GM20431 (cell line): ENCODE data around the gene COG3.

Experiments used
- in situ Hi-C: fragments of 300-500 bp; cut with MseI, MboI; formaldehyde crosslinking; loops from one replicate; pipeline ENCODE4 v1.15.0; 2020; ENCODE audit warnings: low sequenced_read_pairs; ENCODE audit not compliant: unreplicated experiment

COG3 gene

DNA sequence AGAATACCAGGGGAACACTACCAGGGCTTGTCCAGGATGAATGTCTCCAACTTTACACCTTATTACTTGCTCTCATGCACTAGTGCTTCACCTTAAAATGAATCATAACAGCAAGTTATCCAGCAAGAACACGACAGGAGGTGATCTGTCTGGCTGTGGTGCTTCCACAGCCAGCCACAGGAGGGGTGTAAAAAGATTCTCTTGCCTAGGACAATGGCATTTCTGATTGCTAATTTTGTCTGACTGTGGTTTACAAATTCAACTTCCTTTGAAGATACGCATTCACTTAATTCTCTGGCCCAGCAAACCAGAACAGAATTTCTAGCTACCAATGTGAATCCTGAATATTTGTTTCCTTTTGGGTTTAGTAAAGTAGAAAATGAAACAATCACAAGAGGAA is 23.1 kb upstream of the COG3 start:
- in situ Hi-C loops: no loop called here

DNA sequence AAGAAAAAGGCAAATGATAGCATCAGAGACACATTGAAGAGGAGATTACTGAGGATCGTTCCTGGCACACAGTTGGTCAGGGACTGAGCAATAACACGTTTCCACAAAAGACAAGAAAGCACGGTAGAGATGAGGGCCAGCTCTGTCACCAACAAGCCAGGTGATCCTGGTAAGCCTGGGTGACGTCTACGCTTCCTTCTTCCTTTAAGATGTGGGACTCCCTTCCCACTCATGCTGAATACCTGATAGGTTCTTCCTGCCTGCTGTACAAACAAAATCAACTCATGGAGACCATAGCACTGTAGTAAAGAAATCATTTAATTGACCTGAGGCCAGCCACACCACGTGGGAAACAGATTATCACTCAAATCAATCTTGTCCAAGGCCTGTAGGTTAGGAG is 19.7 kb upstream of the COG3 start:
- in situ Hi-C loops: no loop called here

DNA sequence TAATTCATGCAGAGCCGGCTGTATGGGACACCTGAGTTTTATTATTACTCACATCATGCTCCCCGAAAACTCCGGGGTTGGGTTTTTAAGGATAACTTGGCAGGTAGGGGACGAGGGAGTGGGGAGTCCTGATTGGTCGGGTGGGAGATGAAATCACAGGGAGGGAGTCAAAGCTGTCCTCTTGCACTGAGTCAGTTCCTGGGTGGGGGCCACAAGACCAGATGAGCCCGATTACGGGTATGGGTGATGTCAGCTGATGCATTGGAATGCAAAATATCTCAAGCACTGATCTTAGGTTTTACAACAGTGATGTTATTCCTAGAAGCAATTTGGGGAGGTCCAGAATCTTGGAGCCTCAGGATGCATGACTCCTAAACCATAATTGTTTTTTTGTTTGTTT is 18.6 kb upstream of the COG3 start:
- in situ Hi-C loops: no loop called here

DNA sequence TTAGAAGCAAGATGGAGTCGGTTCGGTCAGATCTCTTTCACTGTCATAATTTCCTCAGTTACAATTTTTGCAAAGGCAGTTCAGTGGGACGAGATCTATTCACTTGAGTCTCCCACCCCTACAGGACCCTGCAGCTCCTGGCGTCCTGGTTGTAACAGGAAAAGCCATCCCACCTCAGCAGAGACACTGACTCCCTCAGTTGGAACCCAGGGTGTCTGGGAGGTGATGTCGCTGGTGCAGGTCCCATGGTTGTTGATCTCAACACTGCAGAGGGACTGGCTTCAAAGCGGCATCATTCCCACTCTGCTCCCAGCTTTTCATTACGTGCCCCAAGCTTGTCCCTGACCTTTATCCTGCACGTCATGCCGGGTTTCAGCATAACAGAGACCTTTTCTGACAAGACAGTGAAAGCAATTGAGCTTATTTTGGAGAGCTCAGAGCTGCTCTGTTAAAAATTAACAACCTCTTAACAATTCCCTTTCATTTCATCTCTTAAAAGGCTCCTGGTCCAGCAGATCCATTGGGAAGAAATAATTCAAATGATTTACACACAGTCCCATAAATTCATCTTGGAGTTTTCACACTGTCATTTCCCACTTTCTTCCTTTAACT is 17.6 kb upstream of the COG3 start:
- in situ Hi-C loops: no loop called here

DNA sequence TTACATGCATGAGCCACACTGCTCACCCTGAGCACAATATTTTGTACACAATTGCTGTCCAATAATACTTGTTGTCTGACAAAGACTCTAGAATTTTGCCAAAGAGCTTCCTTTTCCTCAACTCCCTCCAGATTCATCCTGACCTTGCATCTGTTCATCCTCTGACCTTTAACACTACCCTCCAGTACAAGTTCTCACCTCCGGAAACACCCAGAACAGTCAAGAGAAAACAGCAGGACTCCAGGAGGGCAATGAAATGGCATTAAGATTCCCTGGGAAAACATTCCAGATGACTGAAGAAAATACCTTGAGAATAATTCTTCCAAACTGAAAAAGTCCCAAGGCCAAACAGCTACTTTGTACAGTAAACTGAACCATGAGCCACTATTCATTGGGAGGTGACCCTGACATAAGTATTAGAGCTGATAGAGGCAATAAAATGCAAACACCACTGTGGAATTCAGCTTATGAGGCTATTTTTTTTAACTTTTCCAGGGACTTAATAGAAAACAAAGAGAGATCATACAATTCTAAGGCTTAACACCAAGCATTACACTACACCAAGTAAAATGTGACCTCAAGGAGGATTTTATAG is 15.7 kb upstream of the COG3 start:
- in situ Hi-C loops: no loop called here

DNA sequence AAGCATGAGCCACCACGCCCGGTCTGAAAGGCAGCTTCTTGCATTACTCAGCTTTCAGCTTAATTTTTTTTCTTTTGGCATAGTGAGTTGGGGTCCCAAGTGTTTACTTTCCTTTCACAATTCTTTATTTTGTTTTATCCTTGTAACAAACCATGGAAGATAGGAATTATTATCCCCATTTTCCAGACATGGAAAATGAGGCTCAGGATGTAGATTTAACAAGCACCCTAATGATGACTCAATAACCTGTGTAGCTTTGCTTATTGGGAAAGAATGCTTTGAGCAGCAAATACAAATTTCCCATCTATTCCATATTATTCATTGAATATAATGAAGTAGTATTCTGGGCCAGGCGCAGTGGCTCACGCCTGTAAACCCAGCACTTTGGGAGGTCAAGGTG is 13.5 kb upstream of the COG3 start:
- in situ Hi-C loops: no loop called here

DNA sequence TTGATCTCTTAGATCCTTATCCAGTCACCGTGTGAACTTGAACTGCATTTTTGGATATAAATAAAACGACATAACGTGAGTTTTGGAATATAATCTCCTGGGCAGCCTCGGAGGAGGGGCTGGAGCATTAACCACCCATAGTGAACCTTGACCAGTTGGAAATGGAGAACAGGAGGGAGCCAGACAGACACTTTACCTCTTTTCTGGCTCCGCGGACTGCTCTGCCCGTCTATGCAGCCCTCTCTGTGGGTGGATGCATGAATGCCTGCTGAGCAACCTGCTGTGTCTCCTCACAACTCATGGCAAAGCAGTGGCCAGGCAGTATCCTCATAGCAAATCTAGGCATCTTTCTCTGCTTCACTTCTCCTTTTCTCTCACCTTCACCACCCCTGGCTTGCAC is 10.5 kb upstream of the COG3 start:
- in situ Hi-C loops: no loop called here

DNA sequence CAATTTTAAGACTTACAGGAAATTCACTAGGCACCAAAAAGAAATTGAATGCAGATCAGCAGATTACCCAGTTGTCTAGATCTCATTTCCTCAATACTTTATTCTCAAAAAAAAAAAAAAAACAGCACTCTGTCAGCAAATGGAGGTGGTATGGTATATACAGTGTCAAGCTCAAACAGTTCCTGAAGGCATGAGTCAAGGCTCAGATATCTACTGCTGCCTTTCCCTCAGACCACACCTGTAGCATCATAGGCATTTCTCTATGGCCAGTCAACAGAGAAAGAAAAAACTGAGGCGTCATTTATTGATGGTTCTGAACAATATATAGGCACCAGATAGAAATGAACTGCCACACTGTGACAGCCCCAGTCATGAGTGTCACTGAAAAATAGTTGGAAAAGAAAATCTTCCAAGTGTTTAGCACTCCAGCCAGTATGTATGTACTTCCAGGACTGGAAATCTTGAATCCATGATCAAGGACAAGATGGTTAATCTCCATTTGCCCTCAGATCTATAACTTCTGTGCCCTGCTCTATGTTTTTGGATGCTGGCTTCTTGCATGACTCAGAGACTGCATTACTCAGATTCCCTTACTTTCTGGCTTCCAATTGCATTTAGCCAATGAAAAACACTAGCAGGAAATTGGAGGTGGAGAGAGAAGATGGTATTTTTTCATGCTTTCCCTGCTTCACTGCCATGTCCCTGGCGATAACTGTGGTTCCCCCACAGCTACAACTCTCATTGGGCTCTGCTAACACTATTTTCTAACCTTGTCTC is 8.4 kb upstream of the COG3 start:
- in situ Hi-C loops: no loop called here

DNA sequence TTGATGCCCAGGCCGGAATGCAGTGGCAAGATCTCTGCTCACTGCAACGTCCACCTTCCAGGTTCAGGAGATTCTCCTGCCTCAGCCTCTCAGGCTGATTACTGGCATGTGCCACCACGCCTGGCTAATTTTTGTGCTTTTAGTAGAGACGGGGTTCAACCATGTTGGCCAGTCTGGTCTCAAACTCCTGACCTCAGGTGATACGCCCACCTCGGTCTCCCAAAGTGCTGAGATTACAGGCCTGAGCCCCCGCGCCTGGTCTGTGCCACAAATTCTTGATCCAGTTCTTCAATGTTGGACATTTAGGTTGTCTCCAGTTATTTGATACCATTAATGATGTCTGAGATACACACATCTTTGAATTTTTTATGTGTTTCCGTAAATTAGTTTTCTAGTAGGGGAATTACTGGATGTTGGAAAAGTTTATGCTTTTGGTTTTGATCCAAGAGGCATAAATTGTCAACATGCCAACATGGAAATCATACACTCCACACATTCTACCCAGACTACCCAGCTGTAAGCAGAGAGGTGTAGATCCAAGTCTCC is 525 bp upstream of the COG3 start:
- in situ Hi-C loops: no loop called here

DNA sequence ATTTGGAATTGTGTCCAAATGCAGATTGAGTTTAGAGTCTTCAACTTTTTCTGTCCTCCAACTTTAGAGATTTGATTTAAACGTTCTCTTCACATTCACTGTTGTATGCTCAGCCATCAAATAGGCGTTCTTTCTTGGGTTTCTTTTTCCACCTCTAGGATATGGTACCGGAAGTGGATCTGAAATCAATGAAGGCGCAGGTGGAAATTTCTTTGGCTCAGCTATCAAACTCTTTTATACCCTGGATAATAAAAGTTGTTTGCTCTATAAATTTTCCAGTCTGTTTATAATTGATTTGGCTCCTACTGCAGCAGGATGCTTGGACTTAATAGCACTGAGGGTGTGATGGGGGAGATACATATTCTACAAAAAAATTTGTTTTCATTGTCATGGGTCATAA is 1.6 kb downstream of the COG3 start:
- in situ Hi-C loops: no loop called here

DNA sequence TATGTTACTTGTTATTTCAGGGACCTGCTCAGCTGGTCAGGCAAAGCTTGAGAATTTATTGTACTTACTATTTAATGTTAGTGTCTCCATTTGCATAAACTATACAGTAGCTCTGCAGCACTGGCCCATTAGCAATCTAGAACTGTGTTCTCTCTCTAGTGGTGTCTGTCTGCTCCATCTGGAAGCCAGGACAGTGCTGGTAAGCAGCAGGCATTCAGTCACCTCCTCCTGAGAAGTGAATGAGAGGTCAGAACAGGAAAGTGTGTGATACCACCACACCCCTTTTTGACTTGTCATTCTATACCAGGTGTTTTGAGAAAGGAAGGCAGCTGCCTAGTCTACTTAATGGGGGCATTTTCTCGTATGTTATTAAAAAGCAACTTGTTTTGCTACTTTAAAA is 3.9 kb downstream of the COG3 start:
- in situ Hi-C loops: no loop called here

DNA sequence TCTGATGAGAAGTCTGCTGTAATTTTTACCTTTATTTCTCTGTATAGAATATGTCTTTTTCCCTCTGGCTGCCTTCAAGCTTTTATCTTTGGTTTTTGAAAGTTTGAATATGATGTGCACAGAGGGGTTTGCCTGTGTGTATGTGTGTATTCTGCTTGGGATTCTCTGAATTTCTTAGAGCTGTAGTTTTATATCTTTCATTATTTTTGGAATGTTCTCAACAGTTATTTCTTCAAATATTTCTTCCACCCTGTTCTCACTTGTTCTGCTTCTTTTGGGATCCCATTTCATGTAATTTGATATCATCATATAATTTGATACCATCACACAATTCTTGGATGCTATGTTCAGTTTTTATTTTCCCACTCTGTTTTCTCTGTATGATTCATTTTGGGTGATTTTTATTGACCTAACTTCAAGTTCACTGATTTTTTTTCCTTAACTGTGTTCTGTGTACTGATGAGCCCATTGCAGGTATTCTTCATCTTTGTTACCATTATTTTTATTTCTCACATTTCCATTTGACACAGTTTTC is 7.5 kb downstream of the COG3 start:
- in situ Hi-C loops: no loop called here

DNA sequence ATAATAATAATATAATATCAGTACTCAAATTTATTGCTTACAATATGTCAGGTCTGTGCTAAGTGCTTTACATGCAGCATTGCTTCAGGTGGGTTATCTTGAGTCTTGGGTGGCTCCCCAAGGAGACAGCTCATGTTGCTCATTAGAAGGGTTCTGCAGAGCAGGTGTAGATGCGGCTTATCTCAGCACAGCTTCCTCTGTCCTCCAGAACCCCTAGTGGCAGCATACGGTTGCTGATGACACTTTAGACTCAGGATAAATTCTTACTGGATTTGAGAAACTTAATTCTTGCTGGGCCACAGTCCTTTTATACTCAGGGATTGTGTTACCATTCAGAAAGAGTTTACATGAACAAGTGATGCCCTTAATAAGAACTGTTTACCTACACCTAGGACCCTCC is 8.9 kb downstream of the COG3 start:
- in situ Hi-C loops: no loop called here

DNA sequence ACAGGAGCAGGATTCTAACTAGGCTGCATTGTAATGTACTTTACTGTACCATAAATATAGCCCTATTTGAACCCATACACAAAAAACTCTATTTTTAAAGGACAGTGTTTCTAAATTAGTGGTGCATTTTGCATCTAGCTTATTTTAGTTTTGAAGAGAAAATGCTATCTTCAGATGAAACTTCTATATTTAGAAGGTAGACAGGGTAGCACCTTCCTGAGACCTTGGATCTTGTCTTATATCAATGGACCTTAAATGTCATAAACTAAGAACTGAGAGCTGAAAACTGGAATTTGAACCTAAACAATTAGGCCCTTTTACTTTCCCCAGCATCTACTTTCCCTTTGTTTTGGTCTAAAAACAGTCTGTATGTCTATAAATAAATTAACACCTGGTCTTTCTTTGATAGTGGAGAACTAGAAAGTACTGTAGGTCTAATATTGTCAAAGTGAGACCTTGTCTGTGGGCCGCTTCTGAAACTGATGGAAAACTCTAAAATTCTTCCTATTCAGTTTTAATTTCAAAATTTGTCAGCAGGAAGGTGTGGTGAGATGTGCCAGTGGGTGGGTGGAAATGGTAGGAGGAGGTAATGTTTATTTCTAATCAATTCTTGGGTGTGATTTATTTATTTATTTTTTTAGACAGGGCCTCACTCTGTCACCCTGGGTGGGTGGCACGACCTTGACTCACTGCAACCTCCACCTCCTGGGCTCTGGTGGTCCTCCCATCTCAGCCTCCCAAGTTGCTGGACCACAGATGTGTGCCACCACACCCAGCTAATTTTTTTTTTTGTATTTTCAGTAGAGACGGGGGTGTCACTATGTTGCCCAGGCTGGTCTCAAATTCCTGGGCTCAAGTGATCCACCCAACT is 10.1 kb downstream of the COG3 start:
- in situ Hi-C loops: no loop called here

DNA sequence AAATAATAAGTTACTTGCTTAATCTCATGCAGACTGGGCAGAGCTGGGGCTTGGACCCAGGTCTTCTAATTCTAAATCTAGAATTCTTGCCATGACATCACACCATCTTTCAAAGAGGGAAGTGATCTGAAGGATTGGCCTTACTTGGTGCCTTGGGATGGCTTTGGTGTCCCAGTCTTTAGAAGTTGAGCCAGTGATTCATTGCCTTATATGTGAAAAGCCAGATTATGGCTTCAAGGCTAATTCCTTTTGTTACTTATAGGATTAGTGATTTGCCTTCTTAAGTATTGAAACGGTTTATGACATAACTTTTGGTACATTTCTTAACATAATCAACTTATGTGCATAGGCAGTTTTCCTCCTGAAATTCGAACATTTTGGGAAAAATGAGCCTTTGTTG is 14.9 kb downstream of the COG3 start:
- in situ Hi-C loops: no loop called here

DNA sequence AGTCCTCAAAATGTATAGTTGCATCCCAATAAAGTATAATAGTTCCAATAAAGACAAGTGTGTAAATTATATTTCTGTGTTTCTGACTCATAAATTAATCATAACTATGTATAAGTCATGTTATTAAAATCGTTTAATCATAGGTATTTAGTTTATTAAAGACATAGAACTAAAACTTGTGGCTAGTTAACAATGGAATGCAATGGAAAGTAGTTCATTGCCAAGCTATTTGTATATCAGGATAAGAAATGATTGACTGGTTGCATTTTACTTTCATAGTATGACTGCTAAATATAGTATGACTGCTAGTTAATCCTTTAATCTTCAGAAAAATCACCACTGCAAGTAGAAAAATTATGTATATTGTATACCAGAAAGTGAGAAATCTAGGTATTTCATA is 16.9 kb downstream of the COG3 start:
- in situ Hi-C loops: no loop called here

DNA sequence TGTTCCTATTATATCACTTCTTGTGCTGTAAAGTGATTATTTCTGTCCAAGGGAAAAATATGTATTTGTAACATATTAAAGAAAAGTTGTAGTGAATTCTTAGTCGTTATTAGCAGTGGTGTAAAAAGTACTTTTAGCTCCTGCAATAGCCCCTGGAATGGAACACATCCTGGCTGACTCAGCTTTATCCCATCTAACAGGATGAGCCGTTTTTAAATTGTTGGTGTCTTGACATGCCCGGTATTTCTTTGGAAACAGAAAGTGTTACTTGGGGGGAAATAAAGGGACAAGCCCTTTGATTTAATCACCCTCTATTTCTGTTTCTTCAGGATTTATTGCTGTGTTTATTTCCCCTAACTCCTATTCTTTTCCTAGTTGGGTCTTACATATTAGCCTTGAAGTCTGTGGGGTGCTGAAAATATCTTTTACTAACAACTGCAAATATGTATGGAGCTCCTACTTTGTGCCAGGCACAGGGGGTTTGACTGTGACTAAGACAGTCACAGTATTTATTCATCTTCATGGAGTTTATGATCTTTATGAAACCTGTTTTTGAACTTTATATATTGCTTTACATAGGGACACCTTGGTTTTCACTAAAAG is 17.9 kb downstream of the COG3 start:
- in situ Hi-C loops: no loop called here

DNA sequence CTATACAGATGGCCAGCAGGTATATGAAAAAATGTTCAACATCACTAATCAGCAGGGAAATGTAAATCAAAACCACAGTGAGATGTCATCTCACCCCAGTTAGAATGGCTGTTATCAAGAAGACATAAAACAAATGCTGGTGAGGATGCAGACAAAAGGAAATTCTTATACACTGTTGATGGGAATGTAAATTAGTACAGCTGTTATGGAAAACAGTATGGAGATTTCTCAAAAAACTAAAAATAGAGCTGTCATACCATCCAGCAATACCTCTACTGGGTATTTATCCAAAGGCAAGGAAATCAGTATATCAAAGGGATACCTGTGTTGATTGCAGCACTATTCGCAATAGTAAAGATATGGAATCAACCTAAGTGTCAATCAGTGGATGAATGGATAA is 22.9 kb downstream of the COG3 start:
- in situ Hi-C loops: no loop called here

DNA sequence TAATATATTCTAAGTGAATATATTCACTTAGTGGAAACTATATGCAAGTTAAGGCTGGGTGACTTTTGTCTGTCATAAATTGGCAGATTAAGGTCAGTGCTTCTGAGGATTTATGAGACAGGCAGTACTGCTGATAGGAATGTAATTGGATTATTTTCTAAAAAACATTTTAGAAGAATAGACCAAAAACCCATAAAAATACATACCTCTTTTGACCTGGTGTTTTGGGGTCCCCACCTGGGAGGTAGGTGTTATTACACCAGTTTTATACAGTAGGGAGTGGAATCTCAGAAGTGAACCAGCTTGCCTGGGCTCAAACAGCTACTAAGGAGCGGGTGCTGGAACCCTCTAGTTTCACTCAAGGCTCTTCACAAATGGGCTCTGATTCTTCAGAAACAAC is 25.3 kb downstream of the COG3 start:
- in situ Hi-C loops: no loop called here

DNA sequence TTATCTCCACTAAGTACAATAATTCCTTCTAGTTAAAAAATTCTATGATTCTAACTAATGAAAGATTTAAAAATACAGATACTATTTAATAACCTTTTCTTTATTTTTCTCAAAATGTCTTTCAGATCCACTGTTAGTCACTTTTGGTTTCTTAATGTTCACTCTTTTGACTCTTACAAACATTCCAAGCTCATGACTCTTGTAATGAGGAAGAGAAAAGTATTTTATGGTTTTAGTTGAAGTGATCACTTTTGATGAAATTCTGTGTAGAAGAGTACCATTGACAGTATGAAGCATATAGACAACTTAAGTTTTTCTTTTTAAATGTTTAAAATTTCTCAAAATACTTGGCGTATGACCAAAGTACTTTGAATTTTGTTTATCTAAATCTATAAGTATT is 27.8 kb downstream of the COG3 start:
- in situ Hi-C loops: no loop called here
